Measurements from ENCODE around the gene GPR146. TPM values are rescaled to one million over a fixed set of nuclear protein-coding genes. Genes with fewer than 3 reads are reported as not detected.
A peak's percentile ranks its signal among the peaks of the same experiment; 100 is the strongest.

GPR146 gene
- total and polyA plus RNA-seq, 2 of the 4 experiments (the other 2 are of a cell fraction) = 2.2 to 3.4 TPM

- ATAC-seq (ENCODE audit: low read depth) = no peak
- TF ChIP-seq BHLHE40 (IDR thresholded peaks at IDR 0.05; ENCODE audit: low read depth, low read length) (no peak), CEBPB (IDR thresholded peaks at IDR 0.05; ENCODE audit: low read depth, low read length) (no peak), MAZ (IDR thresholded peaks at IDR 0.05; ENCODE audit: borderline replicate concordance, low read depth, low read length) (no peak), MXI1 (IDR thresholded peaks at IDR 0.05; ENCODE audit: borderline replicate concordance, low read depth, low read length) (no peak)
- H3K9me3 ChIP-seq (ENCODE audit: control insufficient read depth, insufficient read depth, low read length) = no peaks in the 10 kb centered on the region
- H3K56ac ChIP-seq (ENCODE audit: extremely low read depth, insufficient read depth, low read length) = no peak overlapping the region
- no peaks in the 10 kb centered on the region for H3K9me1 ChIP-seq (ENCODE audit: insufficient read depth, low read length)
- no peak overlapping the region for H4K91ac ChIP-seq (ENCODE audit: insufficient read depth, low read depth, low read length)
- H3K27ac ChIP-seq (ENCODE audit: insufficient read depth, low read length) = no peak overlapping the region
- H4K5ac ChIP-seq (ENCODE audit: low read depth, low read length) = no peak overlapping the region
- H3K4ac ChIP-seq (ENCODE audit: low read depth, low read length) = no peak overlapping the region
- no peak overlapping the region for H3K4me3 ChIP-seq (ENCODE audit: insufficient read depth, low read depth, low read length)
- H3K18ac ChIP-seq (ENCODE audit: low read depth, low read length) = no peak overlapping the region
- H3K27me3 ChIP-seq (ENCODE audit: control insufficient read depth, insufficient read depth, low read length) = no peaks in the 10 kb centered on the region
- peak overlapping the region; percentile 11 for H2AFZ ChIP-seq (replicated peaks; ENCODE audit: low read length, poor library complexity)
- no peak overlapping the region for H2AK9ac ChIP-seq (replicated peaks; ENCODE audit: low read depth, low read length, poor library complexity)
- H3K4me1 ChIP-seq (ENCODE audit: control insufficient read depth, insufficient read depth, low read length) = no peaks in the 10 kb centered on the region
- no peak overlapping the region for H2BK5ac ChIP-seq (ENCODE audit: low read depth, low read length, poor library complexity, severe bottlenecking)
- no peak overlapping the region for H2BK120ac ChIP-seq (ENCODE audit: low read depth, low read length)
- POLR2A ChIA-PET (ENCODE audit: unreplicated experiment) = no interaction called here
- no peak overlapping the region for H3K9ac ChIP-seq (ENCODE audit: low read depth, low read length)
- no TSS peak for BruUV-seq (replicated peaks)
- peaks cover 9% of the 10 kb centered on the region for H4K20me1 ChIP-seq (ENCODE audit: insufficient read depth, low read length)
- in situ Hi-C loops (cut with MboI; ENCODE audit: low sequenced_read_pairs) (loop anchor here (10.0 kb wide), 1 partner anchor 177 kb away; no protein-coding TSS in a partner anchor), dilution Hi-C loops (cut with HindIII; ENCODE audit: low sequenced_read_pairs, unreplicated experiment) (no loop called here), intact Hi-C loops (cut with micrococcal nuclease) (no loop called here)
- CTCF ChIA-PET = no interaction called here
- H3K36me3 ChIP-seq (ENCODE audit: control insufficient read depth, insufficient read depth, low read length) = peaks cover 10% of the 10 kb centered on the region; the same call in 1 of the 2 replicates
- no peaks in the 10 kb centered on the region for H3K79me1 ChIP-seq (ENCODE audit: low read depth in 1 of 2, low read length in 2 of 2)
- no peak for DNase-seq
- WGBS, 2 experiments (ENCODE audit: extremely low coverage in 2 of 2, insufficient read length in 1 of 2) = 82% methylated on average over 17 of the region's 45 CpGs; no CpG with 5 or more reads in 1 of the 2 experiments
- no peak overlapping the region for H3K14ac ChIP-seq (replicated peaks; ENCODE audit: low read depth, low read length)
- no peak overlapping the region for H2BK15ac ChIP-seq (ENCODE audit: low read depth, low read length)
- no peak overlapping the region for H3K4me2 ChIP-seq (ENCODE audit: low read depth, low read length)
- no peak overlapping the region for H2BK20ac ChIP-seq (ENCODE audit: low read depth, low read length)
- H2AK5ac ChIP-seq (ENCODE audit: low read depth, low read length) = no peak overlapping the region
- H3K23ac ChIP-seq (ENCODE audit: low read depth, low read length) = no peak overlapping the region
- no peak overlapping the region for H4K8ac ChIP-seq (ENCODE audit: low read depth in 2 of 2, low read length in 2 of 2)
Observed at GRCh38 chr7:997404-998395, 46.6 kb upstream of the GPR146 start.
